Sigmoid colon (tissue), 7 donors: ENCODE results near the gene MGAM2. TPM values are rescaled to one million over a fixed set of nuclear protein-coding genes. Genes with fewer than 3 reads are reported as not detected.

Source experiments
- DNase-seq: peaks from one replicate; pipeline ENCODE4 v3.0.0-alpha.2; 2019
- H3K27ac ChIP-seq, 4 donors: fragments of 200-600 bp; sonication (generic); one replicate each; pipeline ENCODE4 v1.5.1; 2016 to 2019; ENCODE audit warnings: mild to moderate bottlenecking in 1 of 4
- H3K27me3 ChIP-seq, 3 donors: fragments of 200-600 bp; sonication (generic); one replicate each; pipeline ENCODE4 v1.5.1; 2019; ENCODE audit warnings: mild to moderate bottlenecking in 1 of 3
- H3K36me3 ChIP-seq, 4 donors: fragments of 200-600 bp; sonication (generic); one replicate each; pipeline ENCODE4 v1.5.1; 2016 to 2019
- H3K4me1 ChIP-seq, 4 donors: fragments of 200-600 bp; sonication (generic); one replicate each; pipeline ENCODE4 v1.5.1; 2017 to 2019
- H3K4me3 ChIP-seq, 4 donors: fragments of 200-600 bp; sonication (generic); one replicate each; pipeline ENCODE4 v1.5.1; 2017 to 2019; ENCODE audit warnings: mild to moderate bottlenecking in 2 of 4, moderate library complexity in 1 of 4
- H3K9me3 ChIP-seq, 4 donors: fragments of 200-600 bp in 3 of 4; sonication (generic) in 3 of 4; one replicate each; pipeline versions ENCODE4 v1.5.1 to v1.6.1; 2013 to 2019
- CTCF ChIP-seq, 4 experiments: fragments of 450-650 bp in 3 of 4; fragments of 200-600 bp in 1 of 4; IDR thresholded peaks; one replicate each; pipeline ENCODE4 v1.5.1; 2016 to 2019; ENCODE audit warnings: antibody characterized with exemption in 4 of 4, mild to moderate bottlenecking in 3 of 4, moderate library complexity in 2 of 4
- EP300 ChIP-seq, 4 donors: sonication (generic); formaldehyde crosslinking; IDR thresholded peaks; one replicate each; pipeline ENCODE4 v1.6.1; 2017; ENCODE audit warnings: antibody characterized with exemption in 4 of 4
- POLR2A ChIP-seq, 2 donors: fragments of 450-650 bp; IDR thresholded peaks; one replicate each; pipeline ENCODE4 v1.6.1; 2016; ENCODE audit warnings: antibody characterized with exemption in 2 of 2, mild to moderate bottlenecking in 2 of 2, moderate library complexity in 2 of 2
- POLR2AphosphoS5 ChIP-seq, 4 donors: sonication (generic); formaldehyde crosslinking; IDR thresholded peaks; one replicate each; pipeline ENCODE4 v1.6.1; 2017; ENCODE audit warnings: antibody characterized with exemption in 4 of 4
- WGBS, 2 donors: extraction: QIAGEN DNeasy Blood & Tissue Kit; methylation state at CpG; one replicate each; pipeline ENCODE4 v1.1.7; 2013; 5-methylcytosine and 5-hydroxymethylcytosine counted together
- intact Hi-C: fragments of 100-400 bp; cut with DNase I; formaldehyde crosslinking; loops from one replicate; pipeline ENCODE4 v1.15.1; 2023
- polyA plus RNA-seq, 3 donors: library from polyadenylated mRNA; stranded (reverse); fragments of 200-250 nt; gene quantifications; one replicate each; pipeline ENCODE4 v1.2.3, GENCODE V29; 2013
- total RNA-seq, 4 donors: library from RNA; depleted of rRNA; stranded (reverse); fragments of >200 nt; gene quantifications; one replicate each; pipeline ENCODE4 v1.1.0, GENCODE V29; 2016
- donor health status: healthy with polysubstance abuse.
- donor health status: Bipolar disorder and iron deficiency.
- donor health status: healthy.

The MGAM2 gene
- total and polyA plus RNA-seq, 7 donors, result 0.28 to 2.1 (median 0.71) TPM; not detected in 2

GRCh38 chr7:142196066-142196840, 84.7 kb downstream of the MGAM2 start:
- Histone ChIP-seq H3K36me3 (no peaks in the 10 kb centered on the region), H3K4me1 (no peaks in the 10 kb centered on the region), H3K4me3 (no peak overlapping the region), H3K9me3 (no peaks in the 10 kb centered on the region), H3K27ac (no peak overlapping the region), H3K27me3 (no peaks in the 10 kb centered on the region)
- TF ChIP-seq POLR2AphosphoS5 (IDR thresholded peaks at IDR 0.05) (no peak), POLR2A (IDR thresholded peaks at IDR 0.05) (no peak), CTCF (IDR thresholded peaks at IDR 0.05) (no peak), EP300 (IDR thresholded peaks at IDR 0.05) (no peak)
- intact Hi-C loops, result no loop called here
- DNase-seq, result no peak
- 84 to 89% methylated on average over 9 of the region's 9 CpGs for WGBS, 2 donors

- TF ChIP-seq CTCF (IDR thresholded peaks at IDR 0.05), result no peak
- no peak for TF ChIP-seq POLR2AphosphoS5 (IDR thresholded peaks at IDR 0.05)
- TF ChIP-seq POLR2A (IDR thresholded peaks at IDR 0.05), result no peak
- no peak for TF ChIP-seq EP300 (IDR thresholded peaks at IDR 0.05)
- intact Hi-C loops, result no loop called here
- no peak for DNase-seq
- no peaks in the 10 kb centered on the region for H3K9me3 ChIP-seq
- H3K4me1 ChIP-seq, result no peaks in the 10 kb centered on the region
- H3K27ac ChIP-seq, result no peak overlapping the region
- H3K36me3 ChIP-seq, result no peaks in the 10 kb centered on the region
- H3K4me3 ChIP-seq, result no peak overlapping the region
- 86 to 98% methylated on average over 1 of the region's 1 CpG for WGBS, 2 donors
- no peaks in the 10 kb centered on the region for H3K27me3 ChIP-seq
Measured at GRCh38 chr7:142200206-142200605, 88.7 kb downstream of the MGAM2 start.

DNA sequence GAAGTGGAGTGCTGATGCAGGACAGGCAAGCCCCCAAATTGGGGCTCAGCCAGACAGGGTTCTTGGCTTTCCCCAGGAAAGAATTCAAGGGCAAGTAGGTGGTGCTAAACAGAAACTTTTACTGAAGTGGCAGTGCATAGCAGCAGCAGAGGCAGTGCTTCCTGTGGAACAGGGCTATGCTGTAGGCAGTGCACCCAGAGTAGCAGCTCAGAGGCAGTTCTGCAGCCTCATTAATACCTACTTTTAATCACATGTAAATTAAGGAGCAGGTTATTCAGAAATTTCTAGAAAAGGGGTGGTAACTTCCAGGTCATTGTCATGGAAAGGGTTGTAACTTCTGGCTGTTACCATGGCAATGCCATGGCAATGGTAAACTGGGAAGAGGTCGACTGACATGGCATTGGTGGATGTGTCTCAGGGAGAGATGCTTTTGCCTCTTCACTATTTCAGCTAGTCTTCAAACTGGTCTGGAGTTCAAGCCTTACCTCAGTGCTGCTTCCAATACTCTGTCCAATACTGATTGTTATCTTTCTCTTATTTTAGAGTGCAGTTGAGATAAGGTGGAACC, 117.1 kb downstream of the MGAM2 start:
- no peaks in the 10 kb centered on the region for H3K4me1 ChIP-seq
- H3K9me3 ChIP-seq, result no peaks in the 10 kb centered on the region
- peaks cover 0 to 5% (median 0%) of the 10 kb centered on the region in 3 donors for H3K27me3 ChIP-seq
- H3K27ac ChIP-seq, result no peak overlapping the region
- no peaks in the 10 kb centered on the region for H3K36me3 ChIP-seq
- intact Hi-C loops, result no loop called here
- DNase-seq, result no peak
- no peak for TF ChIP-seq CTCF (IDR thresholded peaks at IDR 0.05)
- H3K4me3 ChIP-seq, result no peak overlapping the region
- WGBS, 2 donors, result 25 to 63% methylated on average over 1 of the region's 1 CpG

DNA sequence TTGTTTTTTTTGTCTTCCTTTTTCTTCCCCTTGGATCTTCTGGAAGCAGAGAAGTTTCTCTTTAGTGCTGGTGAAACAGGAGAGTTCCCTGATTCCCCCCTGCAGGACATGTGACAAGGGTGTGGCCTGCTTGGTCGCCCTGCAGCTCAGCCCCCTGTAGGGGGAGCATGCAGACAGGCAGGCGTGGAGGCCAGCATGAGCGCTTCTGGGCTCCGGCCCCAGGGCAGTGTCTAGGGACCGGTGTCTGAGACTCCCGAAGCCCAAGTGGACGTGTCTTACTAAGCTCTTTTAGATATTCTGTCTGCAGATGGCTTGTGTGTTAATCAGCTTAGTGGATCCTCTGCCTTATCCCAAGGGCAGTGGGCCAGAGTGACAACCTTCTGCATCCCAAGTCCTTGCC, 120.2 kb downstream of the MGAM2 start:
- Histone ChIP-seq H3K4me1 (no peaks in the 10 kb centered on the region), H3K36me3 (no peaks in the 10 kb centered on the region), H3K27me3 (peaks cover 0 to 5% (median 0%) of the 10 kb centered on the region in 3 donors), H3K4me3 (no peak overlapping the region), H3K9me3 (no peaks in the 10 kb centered on the region), H3K27ac (no peak overlapping the region)
- intact Hi-C loops, result no loop called here
- DNase-seq, result no peak
- no peak for TF ChIP-seq POLR2A (IDR thresholded peaks at IDR 0.05)
- 45 to 58% methylated on average over 7 of the region's 7 CpGs for WGBS, 2 donors

- H3K4me1 ChIP-seq, result no peaks in the 10 kb centered on the region
- WGBS, 2 donors, result 46 to 48% methylated on average over 4 of the region's 4 CpGs
- no peaks in the 10 kb centered on the region for H3K36me3 ChIP-seq
- no peak overlapping the region for H3K27ac ChIP-seq
- no peak for TF ChIP-seq POLR2A (IDR thresholded peaks at IDR 0.05)
- no peak for TF ChIP-seq POLR2AphosphoS5 (IDR thresholded peaks at IDR 0.05)
- no peak for TF ChIP-seq EP300 (IDR thresholded peaks at IDR 0.05)
- no peak for TF ChIP-seq CTCF (IDR thresholded peaks at IDR 0.05)
- intact Hi-C loops, result no loop called here
- no peaks in the 10 kb centered on the region for H3K9me3 ChIP-seq
- DNase-seq, result no peak
- H3K4me3 ChIP-seq, result no peak overlapping the region
- no peaks in the 10 kb centered on the region for H3K27me3 ChIP-seq
Measured at GRCh38 chr7:142240546-142240945, 129.0 kb downstream of the MGAM2 start.
